HepG2 (cell line): Measurements from ENCODE around the gene TUBB4B. TPM values are rescaled to one million over a fixed set of nuclear protein-coding genes. Genes with fewer than 3 reads are reported as not detected.

Source experiments
- CBFB ChIP-seq: sonication (generic); formaldehyde crosslinking; IDR thresholded peaks from 2 replicates; pipeline ENCODE4 v1.4.0; 2020; ENCODE audit warnings: missing genetic modification reagents
- DRAP1 ChIP-seq: IDR thresholded peaks from 2 replicates; pipeline ENCODE4 v1.6.1; 2016; ENCODE audit warnings: missing genetic modification reagents, missing compliant biosample characterization
- ELF1 ChIP-seq: sonication (generic); formaldehyde crosslinking; IDR thresholded peaks from 2 replicates; pipeline ENCODE4 v1.4.0; 2020; ENCODE audit warnings: missing genetic modification reagents
- ERF ChIP-seq: IDR thresholded peaks from 2 replicates; pipeline ENCODE4 v1.6.1; 2018; ENCODE audit warnings: missing biosample characterization, missing genetic modification reagents
- ETV5 ChIP-seq: IDR thresholded peaks from 2 replicates; pipeline ENCODE4 v1.6.1; 2018; ENCODE audit warnings: missing biosample characterization, missing genetic modification reagents, inconsistent platforms, borderline replicate concordance
- MED1 ChIP-seq: sonication (generic); formaldehyde crosslinking; IDR thresholded peaks from 2 replicates; pipeline ENCODE4 v1.4.0; 2020; ENCODE audit warnings: missing genetic modification reagents
- MXI1 ChIP-seq: IDR thresholded peaks from 3 replicates; pipeline ENCODE4 v1.6.1; 2012; ENCODE audit warnings: low read depth, low read length, inconsistent platforms, borderline replicate concordance
- MYNN ChIP-seq: sonication (generic); formaldehyde crosslinking; IDR thresholded peaks from 2 replicates; pipeline ENCODE4 v1.4.0; 2020; ENCODE audit warnings: mild to moderate bottlenecking, low read depth, missing genetic modification reagents
- NCOA1 ChIP-seq: sonication (generic); formaldehyde crosslinking; IDR thresholded peaks from 2 replicates; pipeline ENCODE4 v1.9.0; 2021; ENCODE audit warnings: missing genetic modification reagents
- NR2F6 ChIP-seq, 2 experiments: IDR thresholded peaks; 2 replicates each; pipeline ENCODE4 v1.6.1; 2016; ENCODE audit warnings: antibody characterized with exemption in 1 of 2, mild to moderate bottlenecking in 1 of 2
- SP1 ChIP-seq, 2 experiments: fragments of 450-650 bp in 1 of 2; sonication (generic) in 1 of 2; formaldehyde crosslinking in 1 of 2; IDR thresholded peaks; 2 replicates each; pipeline versions ENCODE4 v1.4.0 to v1.6.1; 2016 to 2020; ENCODE audit warnings: missing genetic modification reagents in 1 of 2
- TARDBP ChIP-seq: sonication (generic); formaldehyde crosslinking; IDR thresholded peaks from 2 replicates; pipeline ENCODE4 v1.8.0; 2022; ENCODE audit warnings: mild to moderate bottlenecking, missing genetic modification reagents
- TBX3 ChIP-seq: fragments of 450-650 bp; IDR thresholded peaks from 2 replicates; pipeline ENCODE4 v1.6.1; 2017; ENCODE audit warnings: antibody characterized with exemption, mild to moderate bottlenecking, inconsistent platforms, borderline replicate concordance
- TFE3 ChIP-seq: IDR thresholded peaks from 2 replicates; pipeline ENCODE4 v1.6.1; 2016
- XRCC5 ChIP-seq: fragments of 200-400 bp; formaldehyde crosslinking; optimal IDR thresholded peaks from 2 replicates; pipeline ENCODE3; 2017; ENCODE audit warnings: mild to moderate bottlenecking, low read length
- ZBTB38 ChIP-seq: sonication (generic); formaldehyde crosslinking; IDR thresholded peaks from 2 replicates; pipeline ENCODE4 v1.5.1; 2020; ENCODE audit warnings: mild to moderate bottlenecking, missing genetic modification reagents
- ZBTB39 ChIP-seq: sonication (generic); formaldehyde crosslinking; IDR thresholded peaks from 2 replicates; pipeline ENCODE4 v1.5.0; 2020; ENCODE audit warnings: missing genetic modification reagents
- ZBTB7A ChIP-seq: sonication (generic); formaldehyde crosslinking; IDR thresholded peaks from 2 replicates; pipeline ENCODE4 v1.8.0; 2022; ENCODE audit warnings: mild to moderate bottlenecking, missing genetic modification reagents
- ZMAT5 ChIP-seq: sonication (generic); formaldehyde crosslinking; IDR thresholded peaks from 2 replicates; pipeline ENCODE4 v1.5.0; 2020; ENCODE audit warnings: mild to moderate bottlenecking, low read depth, missing genetic modification reagents, borderline replicate concordance
- ZNF24 ChIP-seq: fragments of 450-650 bp; IDR thresholded peaks from 2 replicates; pipeline ENCODE4 v1.6.1; 2017; ENCODE audit warnings: antibody characterized with exemption, mild to moderate bottlenecking
- ZNF512 ChIP-seq: sonication (generic); formaldehyde crosslinking; IDR thresholded peaks from 2 replicates; pipeline ENCODE4 v1.4.0; 2020; ENCODE audit warnings: mild to moderate bottlenecking, missing genetic modification reagents
- ZNF773 ChIP-seq: sonication (generic); formaldehyde crosslinking; IDR thresholded peaks from 2 replicates; pipeline ENCODE4 v1.4.0; 2020; ENCODE audit warnings: missing genetic modification reagents, borderline replicate concordance
- ZNF777 ChIP-seq: sonication (generic); formaldehyde crosslinking; IDR thresholded peaks from 2 replicates; pipeline ENCODE4 v1.4.0; 2020; ENCODE audit warnings: missing genetic modification reagents
- ZNF883 ChIP-seq: sonication (generic); formaldehyde crosslinking; IDR thresholded peaks from 2 replicates; pipeline ENCODE4 v1.5.1; 2020; ENCODE audit warnings: mild to moderate bottlenecking, missing genetic modification reagents; ENCODE audit errors: not compliant biosample characterization
- polyA plus RNA-seq, 8 experiments: library from polyadenylated mRNA; depleted of rRNA in 3 of 8; stranded (reverse) in 7 of 8; unstranded in 1 of 8; fragments of >200 nt; fragmentation: Illumina TruSeq in 4 of 8; extraction: Trizol in 4 of 8; gene quantifications; 2 replicates each; pipeline versions ENCODE4 v1.2.1 to v1.2.3, GENCODE V29; 2011 to 2016; ENCODE audit warnings: low read depth in 4 of 8, missing spikeins in 1 of 8, mixed read lengths in 1 of 8; ENCODE audit not compliant: insufficient read depth in 1 of 8
- total RNA-seq, 5 experiments: library from RNA; depleted of rRNA; stranded (reverse); fragments of >200 nt; fragmentation: Illumina TruSeq; extraction: Trizol; gene quantifications; 2 replicates each; pipeline ENCODE4 v1.2.3, GENCODE V29; 2016; ENCODE audit warnings: low read depth in 1 of 5

TUBB4B gene
- total and polyA plus RNA-seq, 2 of the 13 experiments (the other 11 are each of a cell fraction or from before 2014, with no cell fraction given) = 182 to 412 TPM

- TF ChIP-seq ZNF24 (no peak), ZMAT5 (CRISPR knock-in tag) (no peak), ZBTB39 (CRISPR knock-in tag) (0 out of 2 replicates have a peak, but pooled peaks have one; percentile 22), NR2F6 (IDR thresholded peaks at IDR 0.05) (no peak), NR2F6 (CRISPR knock-in tag; IDR thresholded peaks at IDR 0.05) (peak; percentile 22; the same call in 1 of the 2 replicates), TARDBP (CRISPR knock-in tag) (peak; percentile 26; the same call in 1 of the 2 replicates), SP1 (IDR thresholded peaks at IDR 0.05) (no peak), SP1 (CRISPR knock-in tag; IDR thresholded peaks at IDR 0.05) (peak; percentile 27; the same call in 1 of the 2 replicates), ZNF883 (CRISPR knock-in tag) (peak; percentile 63), MYNN (no peak), NCOA1 (CRISPR knock-in tag) (peak; percentile 90), ZNF773 (CRISPR knock-in tag) (no peak), ZBTB38 (CRISPR knock-in tag) (0 out of 2 replicates have a peak, but pooled peaks have one; percentile 17), ELF1 (CRISPR knock-in tag) (0 out of 2 replicates have a peak, but pooled peaks have one; percentile 28), ERF (peak; percentile 63; the same call in 1 of the 2 replicates), TFE3 (CRISPR knock-in tag) (0 out of 2 replicates have a peak, but pooled peaks have one; percentile 15), TBX3 (no peak), CBFB (peak; percentile 12; the same call in 1 of the 2 replicates), MED1 (CRISPR knock-in tag) (peak; percentile 46), ZBTB7A (CRISPR knock-in tag) (peak; percentile 32), XRCC5 (peak; percentile 79), ZNF777 (CRISPR knock-in tag) (peak; percentile 82), DRAP1 (no peak), MXI1 (peak; percentile 44; the same call in 1 of the 3 replicates), ETV5 (CRISPR knock-in tag) (peak; percentile 2; the same call in 1 of the 2 replicates), ZNF512 (CRISPR knock-in tag) (no peak)
Measured at GRCh38 chr9:137227054-137227852, 13.8 kb upstream of the TUBB4B start, which contains the start of gene RNF224 (continued).
